Upper lobe of left lung (tissue), 4 donors: ENCODE measurements around the gene CCN5.

ENCODE experiments used
- CTCF ChIP-seq, 6 experiments: fragments of 450-650 bp in 4 of 6; fragments of 200-600 bp in 2 of 6; sonication (generic) in 2 of 6; IDR thresholded peaks; one replicate each; pipeline ENCODE4 v1.5.1; 2016 to 2019; ENCODE audit warnings: antibody characterized with exemption in 6 of 6
- POLR2A ChIP-seq, 4 donors: fragments of 450-650 bp; IDR thresholded peaks; one replicate each; pipeline ENCODE4 v1.5.1; 2016 to 2017; ENCODE audit warnings: antibody characterized with exemption in 4 of 4, mild to moderate bottlenecking in 2 of 4
- POLR2AphosphoS5 ChIP-seq, 2 donors: sonication (generic); formaldehyde crosslinking; IDR thresholded peaks; one replicate each; pipeline ENCODE4 v1.5.1; 2017; ENCODE audit warnings: antibody characterized with exemption in 2 of 2

GRCh38 chr20:44690781-44691423 lies 24.3 kb upstream of the CCN5 start:
- TF ChIP-seq POLR2A (IDR thresholded peaks at IDR 0.05), result no peak
- no peak for TF ChIP-seq POLR2AphosphoS5 (IDR thresholded peaks at IDR 0.05)
- no peak for TF ChIP-seq CTCF (IDR thresholded peaks at IDR 0.05)
